Neuronal stem cell (in vitro differentiated cells): ENCODE measurements around the gene CST4.

Experiments
- DNase-seq: peaks from one replicate; pipeline ENCODE4 v3.0.0-alpha.2; 2013; ENCODE audit warnings: low spot score
- H2AFZ ChIP-seq: one replicate; pipeline ENCODE4 v1.6.1; 2013; ENCODE audit warnings: mild to moderate bottlenecking, low read length, inconsistent platforms
- H2AK5ac ChIP-seq: 2 replicates; pipeline ENCODE4 v1.6.1; 2013; ENCODE audit warnings: low read depth, mild to moderate bottlenecking, inconsistent platforms, low read length, moderate library complexity, mixed read lengths
- H2BK120ac ChIP-seq: 2 replicates; pipeline ENCODE4 v1.6.1; 2013; ENCODE audit warnings: low read depth, mild to moderate bottlenecking, inconsistent platforms, low read length, moderate library complexity, mixed read lengths
- H2BK12ac ChIP-seq: one replicate; pipeline ENCODE4 v1.6.1; 2013; ENCODE audit warnings: low read length, inconsistent platforms
- H2BK15ac ChIP-seq: 2 replicates; pipeline ENCODE4 v1.6.1; 2013; ENCODE audit warnings: mild to moderate bottlenecking, low read length, inconsistent platforms, mixed read lengths
- H2BK5ac ChIP-seq: one replicate; pipeline ENCODE4 v1.6.1; 2013; ENCODE audit warnings: inconsistent platforms, mild to moderate bottlenecking, low read length, moderate library complexity
- H3K14ac ChIP-seq: one replicate; pipeline ENCODE4 v1.6.1; 2013; ENCODE audit warnings: low read length, inconsistent platforms
- H3K18ac ChIP-seq: 2 replicates; pipeline ENCODE4 v1.6.1; 2013; ENCODE audit warnings: low read length, inconsistent platforms
- H3K23ac ChIP-seq: 2 replicates; pipeline ENCODE4 v1.6.1; 2013; ENCODE audit warnings: low read depth, mild to moderate bottlenecking, mixed read lengths, low read length, inconsistent platforms; ENCODE audit not compliant: poor library complexity
- H3K27ac ChIP-seq: replicated peaks from 3 replicates; pipeline ENCODE4 v1.5.1; 2013; ENCODE audit warnings: low read length, inconsistent platforms
- H3K27me3 ChIP-seq, 3 experiments: 2 replicates each; pipeline ENCODE4 v1.6.1; 2013; ENCODE audit warnings: low read length in 3 of 3, mild to moderate bottlenecking in 2 of 3, inconsistent platforms in 1 of 3, low read depth in 1 of 3, mixed read lengths in 1 of 3, moderate library complexity in 1 of 3; ENCODE audit not compliant: control insufficient read depth in 3 of 3, insufficient read depth in 3 of 3
- H3K36me3 ChIP-seq, 2 donors: replicated peaks in 1 of 2; 2 replicates each; pipeline ENCODE4 v1.6.1; 2013; ENCODE audit warnings: low read length in 2 of 2; ENCODE audit not compliant: control insufficient read depth in 2 of 2, insufficient read depth in 2 of 2
- H3K4ac ChIP-seq: 2 replicates; pipeline ENCODE4 v1.6.1; 2013; ENCODE audit warnings: inconsistent platforms, mild to moderate bottlenecking, low read length, moderate library complexity
- H3K4me1 ChIP-seq, 2 donors: 1 replicate in 1 of 2; 2 replicates in 1 of 2; pipeline ENCODE4 v1.6.1; 2013; ENCODE audit warnings: low read length in 2 of 2, low read depth in 1 of 2; ENCODE audit not compliant: control insufficient read depth in 2 of 2, insufficient read depth in 1 of 2
- H3K4me2 ChIP-seq: one replicate; pipeline ENCODE4 v1.6.1; 2013; ENCODE audit warnings: mild to moderate bottlenecking, low read length, inconsistent platforms; ENCODE audit not compliant: insufficient read depth, poor library complexity, severe bottlenecking
- H3K4me3 ChIP-seq, 2 donors: 2 replicates each; pipeline ENCODE4 v1.5.1; 2013; ENCODE audit warnings: low read length in 2 of 2, mild to moderate bottlenecking in 2 of 2, inconsistent platforms in 1 of 2, moderate library complexity in 1 of 2
- H3K79me1 ChIP-seq: one replicate; pipeline ENCODE4 v1.6.1; 2013; ENCODE audit warnings: low read depth, mild to moderate bottlenecking, inconsistent platforms, low read length, moderate library complexity
- H3K9ac ChIP-seq: one replicate; pipeline ENCODE4 v1.6.1; 2013; ENCODE audit warnings: mild to moderate bottlenecking, low read depth, low read length, inconsistent platforms; ENCODE audit not compliant: poor library complexity
- H3K9me3 ChIP-seq, 2 donors: replicated peaks in 1 of 2; 2 replicates each; pipeline versions ENCODE3 to v1.6.1; 2013; ENCODE audit warnings: low read length in 2 of 2, mild to moderate bottlenecking in 2 of 2, inconsistent platforms in 1 of 2, low read depth in 1 of 2, mixed read lengths in 1 of 2, moderate library complexity in 1 of 2; ENCODE audit not compliant: control insufficient read depth in 2 of 2, insufficient read depth in 1 of 2
- H4K8ac ChIP-seq: one replicate; pipeline ENCODE4 v1.6.1; 2013; ENCODE audit warnings: low read depth, mild to moderate bottlenecking, inconsistent platforms, low read length, moderate library complexity
- H4K91ac ChIP-seq: one replicate; pipeline ENCODE4 v1.6.1; 2013; ENCODE audit warnings: low read length, low read depth, mild to moderate bottlenecking, inconsistent platforms; ENCODE audit not compliant: poor library complexity
- WGBS, 2 donors: extraction: QIAGEN DNeasy Blood & Tissue Kit; methylation state at CpG; one replicate each; pipeline ENCODE4 v1.1.7; 2013; ENCODE audit warnings: missing lambda C conversion rate in 2 of 2, mixed read lengths in 1 of 2; ENCODE audit not compliant: insufficient read length in 2 of 2, insufficient replicate concordance in 1 of 2; ENCODE audit errors: extremely low coverage in 2 of 2; 5-methylcytosine and 5-hydroxymethylcytosine counted together

CST4 gene

GRCh38 chr20:23690581-23690980 is 1.7 kb upstream of the CST4 start:
- no peaks in the 10 kb centered on the region for H3K36me3 ChIP-seq
- H2AFZ ChIP-seq = no peak overlapping the region
- H3K14ac ChIP-seq = no peak overlapping the region
- no peak overlapping the region for H2BK5ac ChIP-seq
- H3K79me1 ChIP-seq = no peaks in the 10 kb centered on the region
- WGBS, 2 donors = no CpG with 5 or more reads among the region's 8 CpGs
- no peak overlapping the region for H4K8ac ChIP-seq
- no peak for DNase-seq
- no peak overlapping the region for H3K23ac ChIP-seq
- H3K27ac ChIP-seq = no peak overlapping the region
- peak overlapping the region; percentile 3 for H3K18ac ChIP-seq
- no peak overlapping the region for H2BK120ac ChIP-seq
- H3K4ac ChIP-seq = no peak overlapping the region
- H3K9me3 ChIP-seq = no peaks in the 10 kb centered on the region
- peaks cover 0 to under 1% of the 10 kb centered on the region in 2 donors for H3K4me1 ChIP-seq
- no peak overlapping the region for H2BK15ac ChIP-seq
- H3K4me2 ChIP-seq = no peak overlapping the region
- H3K9ac ChIP-seq = no peak overlapping the region
- H2BK12ac ChIP-seq = no peak overlapping the region
- no peak overlapping the region for H3K4me3 ChIP-seq
- H4K91ac ChIP-seq = no peak overlapping the region
- no peak overlapping the region for H2AK5ac ChIP-seq
- no peaks in the 10 kb centered on the region for H3K27me3 ChIP-seq

- no peak overlapping the region for H3K4ac ChIP-seq
- no peaks in the 10 kb centered on the region for H3K36me3 ChIP-seq
- H2BK12ac ChIP-seq = no peak overlapping the region
- no peak overlapping the region for H2BK5ac ChIP-seq
- no peak overlapping the region for H4K91ac ChIP-seq
- no peak overlapping the region for H3K9ac ChIP-seq
- no peak overlapping the region for H3K23ac ChIP-seq
- no peak overlapping the region for H3K18ac ChIP-seq
- no peak overlapping the region for H2AK5ac ChIP-seq
- H4K8ac ChIP-seq = no peak overlapping the region
- no peaks in the 10 kb centered on the region for H3K79me1 ChIP-seq
- H2BK15ac ChIP-seq = no peak overlapping the region
- no peak overlapping the region for H2AFZ ChIP-seq
- DNase-seq = no peak
- no peak overlapping the region for H3K4me2 ChIP-seq
- no peak overlapping the region for H3K27ac ChIP-seq
- no CpG with 5 or more reads among the region's 3 CpGs for WGBS, 2 donors
- no peak overlapping the region for H2BK120ac ChIP-seq
- no peaks in the 10 kb centered on the region for H3K9me3 ChIP-seq
- no peaks in the 10 kb centered on the region for H3K27me3 ChIP-seq
- no peak overlapping the region for H3K14ac ChIP-seq
- H3K4me1 ChIP-seq = peaks cover 0 to 3% of the 10 kb centered on the region in 2 donors
- no peak overlapping the region for H3K4me3 ChIP-seq
Observed at GRCh38 chr20:23689399-23689690, 507 bp upstream of the CST4 start.

- no peak overlapping the region for H2BK5ac ChIP-seq
- H3K9ac ChIP-seq = no peak overlapping the region
- no peak overlapping the region for H3K14ac ChIP-seq
- no peak overlapping the region for H2AFZ ChIP-seq
- no peak overlapping the region for H3K4ac ChIP-seq
- no peak overlapping the region for H3K27ac ChIP-seq
- peak overlapping the region; percentile 39 for H2BK15ac ChIP-seq
- peak overlapping the region; percentile 93 for H4K8ac ChIP-seq
- no peak overlapping the region for H2BK12ac ChIP-seq
- H2BK120ac ChIP-seq = no peak overlapping the region
- H3K4me3 ChIP-seq = no peak overlapping the region
- H3K4me1 ChIP-seq = peaks cover 0 to 3% of the 10 kb centered on the region in 2 donors
- H4K91ac ChIP-seq = no peak overlapping the region
- no peaks in the 10 kb centered on the region for H3K9me3 ChIP-seq
- H3K18ac ChIP-seq = peak overlapping the region; percentile 8
- no peaks in the 10 kb centered on the region for H3K79me1 ChIP-seq
- no peaks in the 10 kb centered on the region for H3K27me3 ChIP-seq
- H3K23ac ChIP-seq = no peak overlapping the region
- DNase-seq = no peak
- H2AK5ac ChIP-seq = no peak overlapping the region
- WGBS, 2 donors = no CpG with 5 or more reads among the region's 3 CpGs
- no peaks in the 10 kb centered on the region for H3K36me3 ChIP-seq
- H3K4me2 ChIP-seq = no peak overlapping the region
Observed at GRCh38 chr20:23687986-23688385, 852 bp downstream of the CST4 start.

GRCh38 chr20:23686046-23686750 is 2.6 kb downstream of the CST4 start:
- no peak for DNase-seq
- Histone ChIP-seq H4K91ac (no peak overlapping the region), H3K4me3 (no peak overlapping the region), H3K23ac (no peak overlapping the region), H2BK5ac (no peak overlapping the region), H3K36me3 (no peaks in the 10 kb centered on the region), H2AFZ (no peak overlapping the region), H2BK12ac (no peak overlapping the region), H3K27ac (no peak overlapping the region), H2BK15ac (no peak overlapping the region), H3K4me2 (no peak overlapping the region), H3K9ac (no peak overlapping the region), H3K9me3 (no peaks in the 10 kb centered on the region), H3K79me1 (no peaks in the 10 kb centered on the region), H4K8ac (no peak overlapping the region), H3K18ac (peak overlapping the region; percentile 38), H2BK120ac (no peak overlapping the region), H3K4ac (no peak overlapping the region), H3K14ac (no peak overlapping the region), H3K4me1 (peaks cover 0 to 3% of the 10 kb centered on the region in 2 donors), H3K27me3 (no peaks in the 10 kb centered on the region), H2AK5ac (no peak overlapping the region)
- no CpG with 5 or more reads among the region's 4 CpGs for WGBS, 2 donors
